Measurements from ENCODE around the gene ZNF565. TPM values are rescaled to one million over a fixed set of nuclear protein-coding genes. Genes with fewer than 3 reads are reported as not detected.
"Not testable (repeated sequence)": the region's sequence is repeated elsewhere in the genome, so short reads cannot be mapped to it uniquely, and the experiment has no call there.

ZNF565 gene
- total RNA-seq, 1 donor from 2014 or later: 2.1 TPM

GRCh38 chr19:36201684-36202083 lies 12.8 kb downstream of the ZNF565 start:
- Mint-ChIP-seq H3K27me3 (ENCODE audit: insufficient read depth) (no peaks in the 10 kb centered on the region), H3K4me3 (no peak overlapping the region), H3K36me3 (ENCODE audit: low read depth) (peaks cover 2% of the 10 kb centered on the region), H3K4me1 (ENCODE audit: low read depth) (no peaks in the 10 kb centered on the region), H3K9me3 (no peaks in the 10 kb centered on the region), H3K27ac (no peak overlapping the region)
- intact Hi-C loops (cut with micrococcal nuclease): no loop called here
- DNase-seq (ENCODE audit: low spot score): no peak

DNA sequence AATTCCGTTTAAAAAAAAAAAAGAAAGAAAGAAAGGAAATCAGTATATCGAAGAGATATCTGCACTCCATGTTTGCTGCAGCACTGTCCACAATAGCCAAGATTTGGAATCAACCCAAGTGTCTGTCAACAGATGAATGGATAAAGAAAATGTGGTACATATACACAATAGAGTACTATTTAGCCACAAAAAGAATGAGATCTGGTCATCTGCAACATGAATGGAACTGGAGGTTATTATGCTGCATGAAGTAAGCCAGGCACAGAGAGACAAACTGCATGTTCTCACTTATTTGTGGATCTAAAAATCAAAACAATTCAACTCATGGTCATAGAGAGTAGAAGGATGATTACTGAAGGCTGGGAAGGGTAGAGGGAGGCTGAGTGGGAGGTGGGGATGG lies 16.3 kb downstream of the ZNF565 start:
- no peak for DNase-seq (ENCODE audit: low spot score)
- Mint-ChIP-seq H3K27ac (no peak overlapping the region), H3K4me1 (ENCODE audit: low read depth) (no peaks in the 10 kb centered on the region), H3K9me3 (no peaks in the 10 kb centered on the region), H3K36me3 (ENCODE audit: low read depth) (peaks cover 10% of the 10 kb centered on the region), H3K27me3 (ENCODE audit: insufficient read depth) (no peaks in the 10 kb centered on the region), H3K4me3 (no peak overlapping the region)
- intact Hi-C loops (cut with micrococcal nuclease): no loop called here

DNA sequence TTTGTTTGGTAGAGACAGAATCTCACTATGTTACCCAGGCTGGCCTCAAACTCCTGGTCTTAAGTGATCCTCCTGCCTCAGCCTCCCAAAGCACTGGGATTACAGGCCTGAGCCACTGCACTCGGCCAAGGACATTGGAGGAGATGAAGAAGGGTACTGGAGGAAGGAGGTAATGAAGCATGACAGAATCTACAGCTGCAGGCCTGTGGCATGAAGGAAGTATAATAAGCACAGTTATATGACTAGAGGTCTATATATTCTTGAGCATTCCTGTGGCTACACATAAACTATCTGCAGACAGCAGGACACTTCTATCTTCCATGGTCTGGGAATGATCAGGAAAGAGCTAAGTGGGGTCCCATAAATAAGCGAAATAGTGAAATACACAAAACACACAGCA lies 18.2 kb downstream of the ZNF565 start:
- Mint-ChIP-seq H3K4me3 (no peak overlapping the region), H3K4me1 (ENCODE audit: low read depth) (no peaks in the 10 kb centered on the region), H3K36me3 (ENCODE audit: low read depth) (peaks cover 12% of the 10 kb centered on the region)

GRCh38 chr19:36186722-36187121 lies 27.7 kb downstream of the ZNF565 start:
- H3K27ac Mint-ChIP-seq; H3K27me3 Mint-ChIP-seq (ENCODE audit: insufficient read depth); H3K4me1 Mint-ChIP-seq (ENCODE audit: low read depth); H3K9me3 Mint-ChIP-seq; DNase-seq (ENCODE audit: low spot score); H3K4me3 Mint-ChIP-seq; H3K36me3 Mint-ChIP-seq (ENCODE audit: low read depth); intact Hi-C loops (cut with micrococcal nuclease): not testable (repeated sequence)

More for the DNA sequence above, 18.2 kb downstream of the ZNF565 start:
- Mint-ChIP-seq H3K9me3 (no peaks in the 10 kb centered on the region), H3K27me3 (ENCODE audit: insufficient read depth) (no peaks in the 10 kb centered on the region), H3K27ac (no peak overlapping the region)
- intact Hi-C loops (cut with micrococcal nuclease): no loop called here
- no peak for DNase-seq (ENCODE audit: low spot score)

DNA sequence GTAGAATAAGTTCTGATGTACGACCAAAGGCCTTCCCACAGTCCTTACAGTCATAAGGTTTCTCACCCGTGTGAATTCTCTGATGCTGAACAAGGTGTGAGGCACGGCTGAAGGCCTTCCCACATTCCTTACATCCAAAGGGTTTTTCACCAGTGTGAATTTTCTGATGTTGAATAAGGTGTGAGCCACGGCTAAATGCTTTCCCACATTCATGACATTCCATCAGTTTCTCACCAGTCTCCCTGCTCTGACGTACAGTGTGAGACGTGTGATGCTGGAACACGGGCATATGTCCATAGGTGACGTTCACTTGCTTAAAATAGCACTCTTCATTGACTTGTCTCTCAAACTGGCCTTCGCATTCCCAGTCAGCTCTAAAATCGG lies 31.2 kb downstream of the ZNF565 start:
- no peaks in the 10 kb centered on the region for H3K36me3 Mint-ChIP-seq (ENCODE audit: low read depth)
- H3K27me3 Mint-ChIP-seq (ENCODE audit: insufficient read depth): no peaks in the 10 kb centered on the region
- no peaks in the 10 kb centered on the region for H3K4me1 Mint-ChIP-seq (ENCODE audit: low read depth)
- H3K9me3 Mint-ChIP-seq: no peaks in the 10 kb centered on the region
- no peak overlapping the region for H3K27ac Mint-ChIP-seq
- no peak for DNase-seq (ENCODE audit: low spot score)
- H3K4me3 Mint-ChIP-seq: no peak overlapping the region
- intact Hi-C loops (cut with micrococcal nuclease): no loop called here

DNA sequence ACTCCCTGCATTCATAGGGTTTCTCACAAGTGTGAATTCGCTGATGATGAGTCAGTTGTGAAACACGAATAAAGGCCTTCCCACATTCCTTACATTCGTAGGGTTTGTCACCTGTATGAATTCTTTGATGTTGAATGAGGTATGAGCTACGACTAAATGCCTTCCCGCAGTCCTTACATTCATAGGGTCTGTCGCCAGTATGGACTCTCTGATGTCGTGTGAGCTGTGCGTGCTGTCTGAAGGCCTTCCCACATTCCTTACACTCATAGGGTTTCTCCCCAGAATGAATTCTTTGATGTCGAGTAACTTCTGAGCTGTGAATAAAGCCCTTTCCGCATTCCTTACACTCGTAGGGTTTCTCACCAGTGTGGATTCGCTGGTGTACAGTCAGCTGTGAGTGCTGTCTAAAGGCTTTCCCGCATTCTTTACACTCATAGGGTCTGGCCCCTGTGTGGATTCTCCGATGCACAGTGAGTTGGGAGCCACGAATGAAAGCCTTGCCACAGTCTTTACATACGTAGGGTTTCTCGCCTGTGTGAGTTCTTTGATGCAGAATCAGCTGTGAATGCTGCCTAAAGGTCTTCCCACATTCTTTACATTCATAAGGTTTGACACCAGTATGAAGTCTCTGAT lies 31.7 kb downstream of the ZNF565 start:
- DNase-seq (ENCODE audit: low spot score): no peak
- no peak overlapping the region for H3K4me3 Mint-ChIP-seq
- intact Hi-C loops (cut with micrococcal nuclease): no loop called here
- no peaks in the 10 kb centered on the region for H3K4me1 Mint-ChIP-seq (ENCODE audit: low read depth)
- no peaks in the 10 kb centered on the region for H3K36me3 Mint-ChIP-seq (ENCODE audit: low read depth)
- no peaks in the 10 kb centered on the region for H3K27me3 Mint-ChIP-seq (ENCODE audit: insufficient read depth)
- H3K27ac Mint-ChIP-seq: no peak overlapping the region
- no peaks in the 10 kb centered on the region for H3K9me3 Mint-ChIP-seq

- H3K27me3 Mint-ChIP-seq (ENCODE audit: insufficient read depth); DNase-seq (ENCODE audit: low spot score); H3K36me3 Mint-ChIP-seq (ENCODE audit: low read depth); H3K9me3 Mint-ChIP-seq; intact Hi-C loops (cut with micrococcal nuclease); H3K4me3 Mint-ChIP-seq; H3K27ac Mint-ChIP-seq; H3K4me1 Mint-ChIP-seq (ENCODE audit: low read depth): not testable (repeated sequence)
Observed at GRCh38 chr19:36179077-36179476, 35.4 kb downstream of the ZNF565 start.

DNA sequence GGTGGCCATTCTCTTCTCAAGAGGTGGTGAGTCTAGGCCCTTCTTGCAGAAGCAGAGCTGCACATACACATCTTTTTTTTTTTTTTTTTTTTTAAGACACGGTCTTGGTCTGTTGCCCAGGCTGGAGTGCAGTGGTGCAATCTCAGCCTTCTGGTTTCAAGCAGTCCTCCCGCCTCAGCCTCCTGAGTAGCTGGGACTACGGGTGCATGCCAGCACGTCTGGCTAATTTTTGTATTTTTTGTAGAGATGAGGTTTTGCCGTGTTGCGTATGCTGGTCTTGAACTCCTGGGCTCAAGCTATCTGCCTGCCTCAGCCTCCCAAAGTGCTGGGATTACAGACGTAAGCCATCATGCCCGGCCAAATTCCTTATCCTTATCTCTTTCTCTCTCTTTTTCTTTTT lies 40.6 kb downstream of the ZNF565 start:
- H3K4me1 Mint-ChIP-seq (ENCODE audit: low read depth); H3K27me3 Mint-ChIP-seq (ENCODE audit: insufficient read depth); H3K36me3 Mint-ChIP-seq (ENCODE audit: low read depth); DNase-seq (ENCODE audit: low spot score); H3K27ac Mint-ChIP-seq; H3K4me3 Mint-ChIP-seq; intact Hi-C loops (cut with micrococcal nuclease); H3K9me3 Mint-ChIP-seq: not testable (repeated sequence)

DNA sequence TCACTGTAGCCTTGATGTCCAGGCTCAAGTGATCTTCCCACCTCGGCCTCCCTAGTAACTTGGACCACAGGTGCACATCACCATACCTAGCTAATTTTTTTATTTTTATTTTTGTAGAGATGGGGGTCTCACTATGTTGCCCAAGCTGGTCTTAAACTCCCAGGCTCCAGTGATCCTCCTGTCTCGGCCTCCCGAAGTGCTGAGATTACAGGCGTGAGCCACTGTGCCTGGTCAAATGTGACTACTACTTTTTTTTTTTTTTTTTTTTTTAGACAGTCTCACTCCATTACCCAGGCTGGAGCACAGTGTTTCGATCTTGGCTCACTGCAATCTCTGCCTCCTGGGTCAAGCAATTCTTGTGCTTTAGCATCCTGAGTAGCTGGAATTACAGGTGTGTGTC lies 41.6 kb downstream of the ZNF565 start:
- no peak overlapping the region for H3K4me3 Mint-ChIP-seq
- no peak overlapping the region for H3K27ac Mint-ChIP-seq
- H3K4me1 Mint-ChIP-seq (ENCODE audit: low read depth): no peaks in the 10 kb centered on the region
- H3K36me3 Mint-ChIP-seq (ENCODE audit: low read depth): no peaks in the 10 kb centered on the region
- intact Hi-C loops (cut with micrococcal nuclease): no loop called here
- H3K9me3 Mint-ChIP-seq: no peaks in the 10 kb centered on the region
- H3K27me3 Mint-ChIP-seq (ENCODE audit: insufficient read depth): peaks cover 1% of the 10 kb centered on the region
- no peak for DNase-seq (ENCODE audit: low spot score)

- Mint-ChIP-seq H3K4me3 (no peak overlapping the region), H3K27me3 (ENCODE audit: insufficient read depth) (peaks cover 1% of the 10 kb centered on the region), H3K27ac (no peak overlapping the region), H3K9me3 (no peaks in the 10 kb centered on the region), H3K36me3 (ENCODE audit: low read depth) (no peaks in the 10 kb centered on the region), H3K4me1 (ENCODE audit: low read depth) (no peaks in the 10 kb centered on the region)
- DNase-seq (ENCODE audit: low spot score): no peak
- intact Hi-C loops (cut with micrococcal nuclease): no loop called here
Observed at GRCh38 chr19:36169084-36169760, 45.2 kb downstream of the ZNF565 start.

- no peak overlapping the region for H3K4me3 Mint-ChIP-seq
- no peak overlapping the region for H3K27ac Mint-ChIP-seq
- no peak for DNase-seq (ENCODE audit: low spot score)
- H3K4me1 Mint-ChIP-seq (ENCODE audit: low read depth): no peaks in the 10 kb centered on the region
- no peaks in the 10 kb centered on the region for H3K9me3 Mint-ChIP-seq
- intact Hi-C loops (cut with micrococcal nuclease): no loop called here
- no peaks in the 10 kb centered on the region for H3K27me3 Mint-ChIP-seq (ENCODE audit: insufficient read depth)
- peaks cover 7% of the 10 kb centered on the region for H3K36me3 Mint-ChIP-seq (ENCODE audit: low read depth)
Observed at GRCh38 chr19:36163813-36164212, 50.7 kb downstream of the ZNF565 start.

- Mint-ChIP-seq H3K27ac (no peak overlapping the region), H3K4me1 (ENCODE audit: low read depth) (peaks cover 6% of the 10 kb centered on the region), H3K36me3 (ENCODE audit: low read depth) (peaks cover 7% of the 10 kb centered on the region), H3K9me3 (no peaks in the 10 kb centered on the region), H3K4me3 (no peak overlapping the region), H3K27me3 (ENCODE audit: insufficient read depth) (no peaks in the 10 kb centered on the region)
- no peak for DNase-seq (ENCODE audit: low spot score)
- intact Hi-C loops (cut with micrococcal nuclease): no loop called here
Observed at GRCh38 chr19:36160821-36161596, 53.5 kb downstream of the ZNF565 start.

GRCh38 chr19:36153126-36153525 lies 61.3 kb downstream of the ZNF565 start:
- H3K9me3 Mint-ChIP-seq: no peaks in the 10 kb centered on the region
- H3K4me1 Mint-ChIP-seq (ENCODE audit: low read depth): peaks cover 6% of the 10 kb centered on the region
- intact Hi-C loops (cut with micrococcal nuclease): no loop called here
- H3K27me3 Mint-ChIP-seq (ENCODE audit: insufficient read depth): no peaks in the 10 kb centered on the region
- DNase-seq (ENCODE audit: low spot score): no peak
- no peak overlapping the region for H3K27ac Mint-ChIP-seq
- peaks cover 28% of the 10 kb centered on the region for H3K36me3 Mint-ChIP-seq (ENCODE audit: low read depth)
- H3K4me3 Mint-ChIP-seq: no peak overlapping the region
